HG03565 (cell line): Measurements from ENCODE around the gene MBNL3.
"Not testable (repeated sequence)": the region's sequence is repeated elsewhere in the genome, so short reads cannot be mapped to it uniquely, and the experiment has no call there.

ENCODE experiments used
- ATAC-seq: cut with Tn5 transposase; IDR thresholded peaks from one replicate; pipeline ENCODE4 v1.9.1; 2021; ENCODE audit warnings: mild to moderate bottlenecking, moderate library complexity; ENCODE audit not compliant: unreplicated experiment

MBNL3 gene

GRCh38 chrX:132378281-132378680 lies 110.6 kb downstream of the MBNL3 start:
- no peak for ATAC-seq

- ATAC-seq: no peak
Measured at GRCh38 chrX:132375941-132376340, 112.9 kb downstream of the MBNL3 start.

DNA sequence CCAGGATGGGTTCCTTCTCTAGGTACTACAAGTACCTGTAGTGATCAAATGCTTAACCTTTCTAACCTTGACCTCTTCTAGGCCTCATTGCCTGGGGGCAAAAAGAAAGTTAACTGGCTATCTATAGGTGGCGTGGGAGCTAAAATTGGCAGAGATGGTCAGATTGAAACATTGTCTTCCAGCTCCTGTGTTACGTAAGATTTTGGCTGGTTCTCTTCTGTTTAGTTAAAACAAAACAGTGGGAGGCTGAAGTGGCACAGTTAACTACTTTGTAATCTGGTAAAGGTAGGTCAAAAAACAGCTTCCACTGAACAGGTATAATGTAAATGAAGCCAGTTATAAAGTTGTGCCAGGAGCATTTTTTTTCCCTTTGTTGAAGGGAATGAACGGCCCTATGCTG lies 115.2 kb downstream of the MBNL3 start:
- ATAC-seq: no peak

- ATAC-seq: no peak
Measured at GRCh38 chrX:132369617-132370326, 119.1 kb downstream of the MBNL3 start.

DNA sequence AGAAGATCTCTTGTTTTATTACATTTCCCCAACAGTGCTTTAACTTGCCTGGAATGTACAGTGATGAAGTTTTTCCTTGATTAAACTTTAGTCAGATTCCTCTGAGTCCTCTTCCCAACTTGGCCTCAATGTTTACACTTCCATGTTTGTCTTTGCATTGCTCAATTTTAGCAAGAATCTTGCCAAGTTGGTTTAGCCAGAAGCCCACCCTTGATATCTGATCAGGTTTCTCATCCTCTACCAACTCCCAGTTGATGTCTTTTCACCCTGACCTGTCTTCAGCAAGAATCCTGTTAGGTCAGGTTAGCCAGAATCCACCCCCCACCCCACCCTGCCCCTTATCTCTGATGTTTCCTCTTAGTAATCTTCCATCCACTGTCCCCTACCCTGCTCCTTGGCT lies 120.9 kb downstream of the MBNL3 start:
- ATAC-seq: no peak

GRCh38 chrX:132367314-132367713 lies 121.5 kb downstream of the MBNL3 start:
- ATAC-seq: no peak

DNA sequence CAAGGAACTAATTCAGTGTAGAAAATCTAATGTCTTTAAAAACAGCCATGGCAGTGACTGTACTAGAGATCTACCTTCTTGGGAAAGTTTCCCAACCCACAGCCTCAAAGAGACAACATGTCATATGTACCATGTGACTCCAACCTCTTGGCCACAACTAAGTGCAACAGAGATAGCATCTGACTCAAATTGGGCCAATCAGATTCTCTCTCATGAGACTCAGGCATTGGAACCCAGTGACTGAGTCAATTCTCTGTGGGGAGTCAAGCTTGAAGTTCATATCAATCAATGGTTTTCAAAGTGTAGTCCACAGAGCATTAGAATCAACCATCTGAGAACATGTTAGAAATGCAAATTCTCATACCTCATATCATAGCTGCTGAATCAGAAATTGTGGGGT lies 123.3 kb downstream of the MBNL3 start:
- no peak for ATAC-seq

DNA sequence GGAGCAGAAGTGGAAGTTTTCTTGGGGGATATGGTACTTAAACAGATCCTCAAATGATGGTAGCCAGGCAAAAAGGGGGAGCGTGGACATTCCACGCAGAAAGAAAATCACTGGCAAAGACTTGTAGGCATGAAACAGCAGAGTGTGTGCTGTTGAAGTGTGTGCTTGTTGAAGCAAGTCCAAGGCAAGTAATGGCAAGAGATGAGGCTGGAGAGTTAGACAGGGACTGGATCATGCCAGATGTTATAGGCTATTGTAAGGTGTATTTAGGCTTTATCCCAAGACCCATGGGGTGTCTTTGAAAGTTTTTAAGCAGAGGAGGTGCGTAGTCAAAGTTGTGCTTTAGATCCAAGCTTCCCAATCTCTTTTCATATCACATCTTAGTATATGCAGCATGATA lies 124.5 kb downstream of the MBNL3 start:
- no peak for ATAC-seq

GRCh38 chrX:132353430-132353829 lies 135.4 kb downstream of the MBNL3 start:
- ATAC-seq: no peak

GRCh38 chrX:132336172-132336571 lies 152.7 kb downstream of the MBNL3 start:
- no peak for ATAC-seq

DNA sequence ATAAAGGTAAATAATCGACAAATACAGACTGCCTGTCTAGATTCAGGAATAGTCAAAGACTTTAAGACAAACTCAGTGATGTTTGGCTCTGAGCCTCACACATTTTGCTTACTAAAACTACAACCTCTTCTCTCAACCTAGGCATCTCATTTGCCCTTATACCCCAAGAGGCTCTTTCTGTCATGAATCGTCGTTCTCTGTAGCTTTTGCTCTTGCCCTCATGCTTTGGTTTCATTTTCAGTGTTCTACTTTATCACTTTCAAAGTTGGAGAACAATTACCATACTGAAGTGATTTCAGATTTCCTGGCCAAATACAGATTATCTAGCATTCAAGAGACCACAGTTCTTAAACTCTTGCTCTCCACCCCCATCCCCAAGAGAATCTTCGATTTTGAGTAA lies 155.5 kb downstream of the MBNL3 start:
- ATAC-seq: no peak

- no peak for ATAC-seq
Measured at GRCh38 chrX:132331532-132331931, 157.3 kb downstream of the MBNL3 start.

- no peak for ATAC-seq
Measured at GRCh38 chrX:132331000-132331399, 157.8 kb downstream of the MBNL3 start.

- no peak for ATAC-seq
Measured at GRCh38 chrX:132330156-132330729, 158.6 kb downstream of the MBNL3 start.

DNA sequence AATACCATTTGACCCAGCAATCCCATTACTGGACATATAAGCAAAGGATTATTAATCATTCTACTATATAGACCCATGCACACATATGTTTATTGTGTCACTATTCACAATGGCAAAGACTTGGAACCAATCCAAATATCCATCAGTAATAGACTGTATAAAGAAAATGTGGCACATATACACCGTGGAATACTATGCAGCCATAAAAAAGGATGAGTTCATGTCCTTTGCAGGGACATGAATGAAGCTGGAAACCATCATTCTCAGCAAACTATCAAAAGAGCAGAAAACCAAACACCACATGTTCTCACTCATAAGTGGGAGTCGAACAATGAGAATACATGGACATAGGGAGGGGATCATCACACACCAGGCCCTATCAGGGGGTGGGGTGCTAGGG lies 161.9 kb downstream of the MBNL3 start:
- ATAC-seq: not testable (repeated sequence)
